NCI-H1436 (cell line): Measurements from ENCODE around the gene MEGF11.

Source experiments
- DNase-seq: peaks from one replicate; lab custom pipeline; 2025; lab: John Stamatoyannopoulos, UW

MEGF11 gene

DNA sequence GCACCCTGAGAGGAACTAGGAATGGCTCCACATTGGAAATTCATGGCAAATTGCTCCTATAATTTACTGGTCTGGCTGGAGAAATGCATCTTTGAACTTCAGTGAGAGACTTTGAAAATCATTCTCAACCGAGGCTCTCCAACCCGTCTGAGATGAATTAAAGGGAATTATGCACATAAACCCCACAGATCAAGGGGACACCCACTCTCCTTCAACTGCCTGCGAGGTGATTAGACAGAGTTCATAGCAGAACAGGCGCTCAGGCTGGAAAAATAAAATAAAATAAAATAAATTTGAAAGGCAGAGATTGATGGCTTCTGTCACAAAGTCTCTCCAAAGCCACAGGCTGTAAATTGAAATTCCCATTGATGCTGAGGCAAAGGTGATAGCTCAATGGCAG lies 37.7 kb downstream of the MEGF11 start:
- DNase-seq: no peak

DNA sequence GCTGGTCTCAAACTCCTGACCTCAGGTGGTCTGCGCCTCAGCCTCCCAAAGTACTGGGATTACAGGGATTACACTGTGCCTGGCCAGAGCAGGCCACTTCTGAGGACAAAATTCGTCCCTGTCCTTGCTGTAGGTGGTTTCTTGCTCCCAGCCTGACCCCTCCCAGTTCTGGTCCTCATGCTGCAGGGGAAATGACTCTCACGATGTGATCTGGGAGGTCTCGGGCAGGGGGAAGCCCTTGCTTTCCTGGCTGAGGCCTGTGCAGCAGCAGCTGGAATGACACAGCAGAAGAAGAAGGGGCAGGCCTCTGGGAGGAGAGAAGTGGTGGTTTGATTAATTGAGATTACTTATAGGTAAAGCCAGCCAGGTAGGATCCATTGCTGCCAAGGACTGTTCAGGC lies 39.3 kb downstream of the MEGF11 start:
- no peak for DNase-seq

DNA sequence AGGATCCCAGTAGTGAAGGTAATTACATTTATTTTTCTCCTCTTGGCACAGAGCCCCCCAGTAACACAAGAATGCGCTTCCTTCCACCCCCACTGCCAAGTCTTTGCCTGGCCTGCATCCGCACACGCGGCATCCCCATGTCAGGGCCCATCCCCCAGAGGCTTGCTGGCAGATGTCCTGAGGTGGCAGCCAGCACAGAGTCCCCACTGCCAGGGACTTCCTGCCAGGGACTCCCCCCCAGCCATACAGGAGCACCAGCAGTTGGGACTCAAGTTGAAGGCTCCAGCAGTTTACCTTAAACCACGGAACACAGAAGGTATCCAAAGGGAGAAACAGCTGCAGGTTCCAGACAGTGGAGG lies 41.0 kb downstream of the MEGF11 start:
- no peak for DNase-seq

DNA sequence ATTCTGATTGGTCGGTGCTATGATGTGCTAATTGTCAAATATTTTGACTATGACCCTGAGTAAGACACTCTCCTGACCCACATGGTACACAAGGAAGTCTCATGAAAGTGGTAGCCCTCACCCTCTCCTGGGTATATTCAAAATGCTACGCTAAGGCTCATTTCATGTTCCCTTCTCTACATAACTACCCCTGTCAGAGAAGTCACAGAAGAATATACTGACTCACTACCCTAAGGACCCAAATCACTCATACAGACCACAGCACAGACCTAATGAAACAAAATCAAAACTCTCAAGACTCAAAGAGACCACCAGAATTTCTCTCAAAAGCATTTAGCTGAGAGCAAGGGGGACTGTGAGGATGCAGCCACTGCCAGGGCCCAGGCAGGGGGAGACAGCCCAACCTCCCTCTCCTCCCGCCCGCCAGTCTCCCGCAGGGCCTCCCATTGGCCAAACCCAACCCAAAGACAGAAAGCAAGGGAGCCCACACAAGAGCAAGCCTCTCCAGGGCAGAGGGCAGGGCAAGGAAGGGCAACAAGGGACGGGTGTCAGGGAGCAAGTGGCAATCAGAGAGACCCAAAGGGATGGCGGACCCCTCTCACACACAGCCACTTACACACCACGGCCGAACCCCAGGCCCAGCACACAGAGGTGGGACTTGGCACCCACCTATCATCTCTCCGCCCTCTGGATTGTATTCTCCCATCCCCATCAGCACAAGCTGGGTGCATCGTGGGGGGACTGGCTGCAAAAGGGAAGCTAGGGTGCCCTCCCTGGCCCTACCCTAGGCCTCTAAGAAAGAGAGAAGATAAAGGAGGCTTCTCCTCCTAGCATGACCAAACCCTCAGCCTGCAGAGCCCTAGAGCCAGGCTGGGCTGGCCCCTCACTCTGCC lies 41.6 kb downstream of the MEGF11 start:
- DNase-seq: no peak

DNA sequence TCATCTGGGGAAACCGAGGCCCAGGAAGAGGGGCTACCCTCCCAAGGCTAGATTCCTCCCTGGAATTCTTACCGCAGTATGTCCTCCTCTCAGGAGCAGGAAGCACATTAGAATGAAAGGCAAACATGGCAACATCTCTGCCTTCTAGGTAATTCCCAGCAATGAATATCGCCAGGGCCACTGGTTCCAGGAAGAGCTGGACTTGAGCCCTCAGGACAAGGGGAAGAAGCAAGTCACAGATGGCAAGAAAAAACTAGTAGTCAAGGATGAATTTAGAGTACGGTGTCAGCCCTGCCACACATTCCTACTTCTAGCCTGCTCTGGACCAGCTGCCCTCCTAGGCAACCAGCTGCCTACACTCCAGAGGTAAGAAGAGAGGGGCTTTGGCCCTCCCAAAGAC lies 42.9 kb downstream of the MEGF11 start:
- no peak for DNase-seq

DNA sequence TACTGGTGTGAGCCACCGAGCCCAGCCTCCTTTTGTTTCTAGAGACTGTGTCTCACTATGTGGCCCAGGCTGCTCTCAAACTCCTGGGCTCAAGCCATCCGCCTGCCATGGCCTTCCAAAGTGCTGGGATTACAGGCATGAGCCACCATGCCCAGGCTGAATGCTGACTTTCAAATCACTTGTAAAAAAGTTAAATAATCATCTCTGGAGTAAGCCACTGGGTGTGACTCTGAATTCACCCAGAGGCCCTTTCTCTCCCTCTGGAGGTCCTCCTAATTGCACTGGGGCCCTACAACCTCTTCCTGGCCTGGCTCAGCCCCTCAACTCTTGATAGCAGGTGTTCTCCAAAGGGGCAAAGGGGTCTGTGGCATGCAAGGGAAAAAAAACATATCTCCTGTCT lies 54.8 kb downstream of the MEGF11 start:
- no peak for DNase-seq

DNA sequence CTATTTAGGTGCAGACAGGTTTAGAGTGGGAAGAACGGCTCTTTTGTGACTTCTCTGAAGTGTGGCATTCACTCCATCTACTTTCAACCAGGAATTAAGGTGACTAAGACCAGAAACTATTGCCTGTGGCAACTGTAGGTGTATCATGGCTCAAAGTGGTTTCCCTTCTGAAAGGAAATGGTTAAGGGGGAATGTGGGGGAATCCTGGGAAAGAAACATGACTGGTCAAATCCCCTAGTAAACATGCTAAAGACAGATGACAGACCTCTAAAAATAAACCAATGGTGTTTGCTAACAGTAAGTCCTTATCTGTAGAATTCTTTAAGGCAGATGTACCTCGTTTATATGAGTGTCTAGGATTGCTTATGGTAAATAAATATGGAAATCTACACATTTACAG lies 56.9 kb downstream of the MEGF11 start:
- no peak for DNase-seq

DNA sequence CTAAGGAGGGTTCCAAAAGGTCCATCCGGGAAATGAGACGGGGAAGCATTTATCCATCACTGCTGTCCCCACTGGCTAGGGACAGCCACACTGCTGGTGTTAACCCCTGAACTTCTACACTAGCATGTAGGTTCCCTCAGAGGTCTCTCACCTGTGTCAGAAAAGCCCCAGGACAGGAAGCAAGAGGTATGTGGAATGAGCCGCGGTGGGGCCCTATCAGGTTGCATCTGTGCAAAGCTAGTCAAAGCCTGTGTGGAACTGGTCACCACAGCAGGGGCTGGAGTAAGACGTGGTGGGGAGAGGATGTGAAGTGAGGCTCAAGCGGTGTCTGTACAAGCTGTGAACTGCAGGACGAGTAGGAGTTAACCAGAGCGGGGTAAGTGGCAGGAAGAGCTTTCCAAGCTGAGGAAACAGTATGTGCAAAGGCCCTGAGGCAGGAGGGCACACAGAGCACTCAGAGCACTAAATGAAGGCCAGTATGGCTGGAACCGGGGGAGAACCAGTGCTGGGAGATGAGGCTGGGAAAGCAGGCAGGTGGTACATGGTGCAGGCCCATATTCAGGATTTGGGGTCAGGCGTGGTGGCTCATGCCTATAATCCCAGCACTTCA lies 57.8 kb downstream of the MEGF11 start:
- no peak for DNase-seq

DNA sequence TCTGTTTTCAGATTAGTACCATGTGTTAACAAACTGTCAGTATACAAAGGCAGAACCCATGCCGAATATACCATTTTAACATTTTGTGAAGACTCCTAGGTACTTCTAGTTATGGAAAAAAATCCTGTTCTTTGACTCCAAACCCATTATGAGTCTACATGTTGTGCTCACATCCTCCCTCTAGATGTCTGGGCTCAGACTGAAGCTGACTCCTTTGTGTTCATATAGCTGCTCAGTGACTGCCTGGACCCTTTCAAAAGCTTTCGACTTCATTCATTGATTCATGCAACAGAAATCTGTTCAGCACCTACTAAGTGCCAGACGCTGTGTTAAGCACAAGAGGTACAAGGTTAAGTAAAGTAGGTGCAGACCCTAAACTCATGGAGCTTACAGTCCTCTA lies 60.5 kb downstream of the MEGF11 start:
- no peak for DNase-seq

DNA sequence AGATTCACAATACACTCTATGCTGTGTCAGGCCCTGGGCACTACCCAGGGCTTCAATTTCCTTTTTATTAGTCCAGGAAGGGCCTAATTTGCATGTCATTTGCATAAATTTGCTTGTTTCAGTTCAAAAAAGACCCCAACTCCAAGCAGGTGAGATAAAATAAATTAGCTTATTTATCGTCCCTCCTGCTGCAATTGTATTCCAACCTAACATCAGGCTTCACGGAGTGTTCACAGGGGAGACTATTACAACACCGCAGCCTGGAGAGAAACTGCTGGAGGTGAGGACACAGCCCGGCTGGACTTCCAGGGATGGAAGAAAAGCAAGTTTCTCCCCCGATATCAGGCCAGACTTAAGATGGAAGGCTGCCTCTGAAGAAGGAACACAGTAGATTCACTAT lies 62.8 kb downstream of the MEGF11 start:
- DNase-seq: no peak

DNA sequence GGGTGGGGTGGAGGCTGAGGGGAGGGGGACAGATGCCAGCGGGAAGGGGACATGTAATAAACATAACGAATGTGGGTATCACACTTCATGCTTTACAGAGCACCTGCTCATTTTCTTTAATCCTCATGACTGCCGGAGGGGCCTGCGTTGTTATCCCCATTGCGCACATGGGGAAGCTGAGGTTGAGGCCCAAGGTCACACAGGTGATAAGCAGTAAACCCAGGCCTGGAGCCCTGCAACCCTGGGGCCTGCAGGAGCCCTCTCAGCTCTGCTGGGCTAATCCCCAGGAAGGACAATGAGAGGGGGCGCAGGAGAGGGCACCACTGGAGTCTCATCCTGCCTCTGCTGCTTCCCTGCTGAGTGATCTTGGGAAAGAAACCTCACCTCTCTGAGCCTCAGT lies 64.3 kb downstream of the MEGF11 start:
- DNase-seq: no peak

DNA sequence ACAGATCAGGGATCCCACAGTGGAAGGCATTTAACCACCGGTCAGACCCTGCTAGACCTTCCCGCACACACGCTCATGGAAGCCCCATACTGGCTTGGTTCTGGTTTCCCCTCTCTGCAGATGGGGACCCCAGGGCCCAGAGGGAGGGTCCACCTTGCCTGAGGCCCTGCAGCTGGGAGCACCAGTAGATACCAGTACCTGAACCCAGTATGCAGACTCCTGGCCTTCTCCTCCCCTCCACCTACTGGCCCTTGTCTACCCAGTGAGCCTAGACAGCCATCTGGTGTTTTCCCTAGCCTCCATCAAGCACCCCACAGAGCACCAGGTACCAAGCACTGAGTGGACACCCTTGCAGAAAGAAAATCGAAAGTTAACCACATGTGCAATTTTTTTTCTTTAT lies 65.1 kb downstream of the MEGF11 start:
- DNase-seq: no peak

DNA sequence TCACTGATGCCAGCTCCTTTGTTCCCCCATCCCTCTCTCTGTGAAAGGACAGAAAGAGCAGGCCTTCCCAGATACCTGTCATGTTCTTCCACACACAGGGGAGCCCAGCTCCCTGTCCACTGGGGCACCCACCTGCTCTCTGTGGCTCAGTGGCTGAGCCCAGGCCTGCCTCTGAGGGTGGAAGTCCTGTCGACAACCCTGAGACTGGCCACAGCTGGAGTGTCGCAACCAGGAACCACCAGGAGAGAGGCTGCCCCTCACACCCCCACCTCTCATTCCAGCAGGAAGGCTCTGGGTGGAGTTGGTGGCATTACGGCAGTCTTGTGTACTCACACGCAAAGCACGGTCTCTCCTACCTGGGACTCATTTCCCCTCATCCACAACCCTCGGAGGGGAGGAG lies 66.3 kb downstream of the MEGF11 start:
- no peak for DNase-seq

DNA sequence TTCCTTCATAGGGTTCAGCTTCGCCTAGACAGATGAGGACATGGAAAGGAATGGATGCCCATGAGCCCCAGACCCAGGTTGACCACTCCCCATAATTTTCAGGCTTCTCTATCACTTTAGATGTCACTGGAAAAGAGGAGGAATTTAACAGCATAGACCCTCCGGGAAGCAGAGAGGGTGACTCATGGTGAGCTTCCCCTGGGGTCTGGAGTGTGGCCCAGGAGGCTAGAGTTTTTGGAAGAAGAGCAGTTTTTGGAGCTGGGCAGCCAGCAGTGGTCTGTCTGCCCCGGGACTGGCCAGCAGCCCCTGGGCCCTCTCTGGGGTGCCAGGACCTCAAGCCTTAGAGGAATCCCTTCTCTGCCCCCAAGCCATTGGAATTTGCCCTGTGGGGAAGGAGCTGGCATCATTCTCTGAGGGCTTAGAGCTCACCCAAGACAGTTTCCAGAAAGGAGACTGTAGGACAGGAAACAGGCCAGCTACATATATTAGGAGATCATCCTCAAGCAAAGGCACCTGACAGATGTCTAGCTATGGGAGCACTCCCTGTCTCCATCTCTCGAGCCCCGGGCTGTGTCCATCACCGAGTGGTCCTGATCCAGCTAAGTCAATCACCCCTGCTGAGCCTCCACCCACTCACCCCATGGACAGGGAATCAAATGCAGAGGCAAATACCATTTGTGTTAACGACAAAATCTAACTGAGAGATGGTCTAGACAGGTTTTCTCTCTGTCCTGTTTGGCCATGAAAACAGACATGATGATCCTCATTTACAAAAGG lies 67.3 kb downstream of the MEGF11 start:
- DNase-seq: no peak

DNA sequence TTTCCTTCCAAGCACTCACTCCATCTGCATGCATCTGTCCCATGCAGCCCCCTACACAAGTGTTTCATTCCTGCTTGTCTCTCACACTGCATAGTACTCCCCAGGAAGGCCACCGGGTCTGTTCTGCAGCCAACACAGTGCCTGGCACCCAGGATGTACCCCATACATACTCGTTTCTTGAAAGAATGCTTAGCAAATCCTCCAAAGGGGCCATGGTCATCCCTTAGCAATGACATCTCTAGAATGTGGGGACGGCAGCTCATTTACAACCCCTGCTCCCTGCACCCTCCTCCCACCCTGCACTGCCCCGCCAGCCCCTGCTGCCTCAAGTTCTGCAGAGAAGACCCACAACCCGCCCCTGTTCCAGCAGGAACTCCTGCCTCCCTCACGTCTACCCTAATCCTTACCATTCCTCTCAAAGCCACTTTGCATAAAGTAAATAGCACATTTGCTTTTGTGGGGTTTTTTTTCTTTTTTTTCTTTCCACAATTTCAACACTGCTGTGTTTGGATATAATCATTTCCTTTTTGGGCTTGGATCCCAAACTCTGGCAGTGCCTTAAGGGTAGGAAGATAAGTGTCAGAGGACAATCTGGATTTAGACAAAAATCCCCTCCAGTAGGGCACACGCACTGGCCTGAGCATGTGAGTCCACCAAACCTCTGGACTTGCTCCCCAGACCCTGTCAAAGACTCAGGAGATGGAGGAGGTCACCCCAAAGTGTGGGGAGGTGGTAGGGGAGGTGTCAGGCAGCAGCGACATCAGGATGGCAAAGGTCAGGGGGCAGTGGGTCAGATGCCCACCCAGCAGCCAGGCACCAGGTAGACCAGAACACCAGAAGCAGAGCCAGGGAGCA lies 68.4 kb downstream of the MEGF11 start:
- no peak for DNase-seq

DNA sequence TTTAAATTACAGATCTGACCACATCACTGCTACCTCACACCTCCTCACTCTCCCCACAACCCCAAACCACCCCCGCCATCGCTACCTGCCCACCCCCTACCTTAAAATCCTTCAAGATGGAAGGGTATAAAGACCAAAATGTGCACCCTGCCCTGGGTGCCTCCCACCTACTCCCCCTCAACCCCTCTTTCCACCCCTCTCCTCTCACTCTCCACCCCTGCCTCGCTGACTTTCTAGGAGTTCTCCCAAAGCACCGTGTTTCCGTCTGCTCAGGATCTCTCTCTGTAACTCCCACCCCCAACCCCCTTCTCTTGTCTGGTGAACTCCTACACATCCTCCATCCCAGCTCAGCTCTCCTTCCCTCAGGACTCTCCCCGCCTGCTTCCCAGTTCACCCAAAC lies 69.1 kb downstream of the MEGF11 start:
- no peak for DNase-seq

DNA sequence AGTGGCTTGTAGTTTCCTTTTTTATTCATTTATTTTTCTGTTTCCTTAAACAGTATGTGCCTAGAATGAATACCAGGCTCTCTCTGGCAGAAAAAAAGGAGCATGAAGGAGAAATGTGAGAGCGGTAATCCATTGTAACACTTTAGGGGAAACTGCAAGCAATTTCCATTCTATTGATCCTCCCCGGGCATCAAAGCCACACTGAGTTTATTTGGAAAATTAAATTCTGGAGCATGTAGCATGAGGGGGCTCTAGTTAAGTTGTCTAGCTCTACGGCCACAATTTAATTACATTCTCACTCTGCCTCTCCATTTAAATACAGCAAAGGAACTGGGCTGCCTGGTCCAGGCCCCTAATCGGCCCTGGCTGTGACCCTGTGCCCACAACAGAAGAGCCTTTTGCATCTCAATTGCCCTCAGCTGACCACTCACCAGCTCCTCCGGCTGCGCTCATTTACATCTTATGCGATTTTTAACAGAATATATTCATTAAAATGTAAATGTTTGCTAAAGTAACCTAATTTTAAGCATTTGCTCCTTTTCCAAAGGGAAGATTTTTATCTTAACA lies 72.9 kb downstream of the MEGF11 start:
- no peak for DNase-seq

DNA sequence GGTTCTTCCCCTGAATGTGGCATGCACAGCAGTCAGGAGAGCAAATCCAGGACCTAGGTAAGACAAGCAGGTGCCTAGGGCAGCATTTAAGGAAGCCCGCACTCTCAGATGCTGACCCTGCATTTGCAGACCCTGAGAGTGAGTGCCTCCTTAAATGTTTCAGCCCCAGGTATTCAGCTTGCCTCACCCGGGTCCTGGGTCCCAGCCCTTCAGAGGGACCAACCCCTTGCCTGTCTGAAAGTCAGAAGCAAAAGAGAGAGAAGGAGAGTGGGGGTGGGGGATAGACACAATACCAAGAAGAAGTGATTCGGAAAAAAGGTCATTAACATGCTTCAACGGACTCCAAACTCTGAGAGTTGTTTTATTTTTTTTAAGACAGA lies 75.0 kb downstream of the MEGF11 start:
- DNase-seq: no peak

DNA sequence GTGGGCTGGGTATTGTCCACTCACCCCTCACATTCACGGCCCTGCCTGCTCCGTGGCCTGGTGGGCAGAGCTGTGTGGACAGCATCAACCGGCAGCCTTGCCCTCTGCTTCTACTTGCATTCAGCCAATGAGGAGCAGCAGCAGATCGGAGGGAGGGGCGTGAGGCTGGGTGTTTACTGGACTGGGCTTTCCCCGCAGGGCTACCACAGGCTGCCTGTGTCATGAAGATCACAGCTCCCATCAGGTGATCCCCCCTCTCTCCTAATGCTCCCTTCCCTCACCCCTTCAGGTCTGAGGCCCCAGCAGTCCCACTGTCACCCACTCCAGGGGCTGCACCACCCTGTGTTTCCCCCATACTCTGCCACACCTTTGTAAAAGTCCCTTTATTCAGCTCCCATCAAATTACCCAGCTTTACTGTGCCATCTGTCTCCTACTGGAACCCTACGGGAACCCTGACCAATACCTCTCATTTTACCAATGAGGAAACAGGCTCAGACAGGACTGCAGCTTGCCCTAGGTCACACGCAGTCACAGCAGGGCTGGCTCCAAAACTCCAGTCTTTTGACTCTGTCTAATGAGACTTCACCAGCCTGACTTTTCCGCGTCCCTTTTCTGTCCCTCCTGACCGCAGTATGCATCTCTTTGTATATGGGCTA lies 81.1 kb downstream of the MEGF11 start:
- DNase-seq: no peak

DNA sequence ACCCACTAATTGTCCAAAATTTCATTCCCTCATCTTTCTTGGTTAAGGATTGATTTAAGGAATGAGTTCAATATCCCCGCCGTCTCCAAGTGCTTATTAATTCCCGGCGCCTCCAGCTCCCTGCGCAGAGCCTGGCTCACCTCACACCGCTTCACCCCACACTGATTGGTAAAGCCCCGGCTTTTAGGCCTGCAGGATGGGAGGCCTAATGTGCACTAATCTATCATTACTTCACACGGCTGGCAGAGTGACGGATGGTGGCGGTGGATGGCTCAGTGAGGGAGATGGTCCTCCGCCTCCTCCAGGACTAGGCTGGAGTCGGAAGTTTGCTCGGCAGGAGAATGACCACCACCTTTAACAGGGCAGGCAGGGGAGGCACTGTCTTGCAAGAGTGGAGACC lies 81.7 kb downstream of the MEGF11 start:
- DNase-seq: no peak

DNA sequence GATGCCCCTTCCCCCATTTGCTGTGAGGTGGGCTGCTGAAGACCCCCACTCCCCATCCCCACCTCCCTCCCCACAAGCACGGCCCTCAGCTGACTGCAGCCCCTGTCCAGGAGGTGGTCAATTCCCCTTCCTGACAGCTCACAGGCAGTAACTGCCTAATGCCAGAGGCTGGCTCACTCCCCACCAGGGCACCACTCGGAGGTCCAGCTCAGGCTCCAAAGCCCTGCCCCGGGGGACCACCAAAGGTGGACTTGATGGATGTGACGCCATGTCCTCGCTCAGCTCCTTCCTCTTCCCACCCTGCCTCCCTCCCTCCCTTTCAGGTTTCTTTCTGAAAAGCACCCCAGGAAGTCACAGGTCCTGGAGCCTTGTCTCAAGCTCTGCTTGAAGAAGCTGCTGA lies 82.8 kb downstream of the MEGF11 start:
- no peak for DNase-seq
